ENCODE measurements around the gene PLAC9. TPM values are rescaled to one million over a fixed set of nuclear protein-coding genes. Genes with fewer than 3 reads are reported as not detected.

The PLAC9 gene
- total and polyA plus RNA-seq, 2 experiments from 2014 or later: 1.1 to 11.0 TPM

GRCh38 chr10:80118669-80119068 is 13.9 kb upstream of the PLAC9 start:
- DNase-seq (ENCODE audit: low spot score) (no peak), ATAC-seq (no peak)
- Mint-ChIP-seq H3K4me1 (no peaks in the 10 kb centered on the region), H3K9me3 (no peaks in the 10 kb centered on the region; the same call in 1 of the 3 replicates), H3K4me3 (no peak overlapping the region), H3K27ac (no peak overlapping the region), H3K27me3 (ENCODE audit: insufficient read depth, low read depth, poor library complexity) (no peaks in the 10 kb centered on the region), H3K36me3 (ENCODE audit: low read depth) (no peaks in the 10 kb centered on the region)
- no peaks in the 10 kb centered on the region; the same call in 1 of the 2 replicates for H3K9me2 ChIP-seq (ENCODE audit: insufficient read depth)
- H3F3A ChIP-seq (replicated peaks; ENCODE audit: low read depth): no peaks in the 10 kb centered on the region
- no peak overlapping the region for H3K4me2 ChIP-seq
- H3K4me3 ChIP-seq: no peak overlapping the region
- no peak overlapping the region for H3K27ac ChIP-seq (ENCODE audit: low read depth)
- H3K4me1 ChIP-seq (ENCODE audit: insufficient read depth): no peaks in the 10 kb centered on the region
- no peak for TF ChIP-seq REST (IDR thresholded peaks at IDR 0.05; ENCODE audit: unreplicated experiment)
- no peak for TF ChIP-seq ETS1 (IDR thresholded peaks at IDR 0.05)
- TF ChIP-seq POLR2AphosphoS5 (IDR thresholded peaks at IDR 0.05; ENCODE audit: low read depth): no peak
- no peak for TF ChIP-seq JUNB (IDR thresholded peaks at IDR 0.05; ENCODE audit: unreplicated experiment)
- no peak for TF ChIP-seq STAT1 (IDR thresholded peaks at IDR 0.05; ENCODE audit: unreplicated experiment)
- TF ChIP-seq NANOG (IDR thresholded peaks at IDR 0.05; ENCODE audit: borderline replicate concordance): no peak
- TF ChIP-seq ZNF462 (CRISPR knock-in tag; IDR thresholded peaks at IDR 0.05): no peak
- no peak for TF ChIP-seq ZNF331 (CRISPR knock-in tag; IDR thresholded peaks at IDR 0.05; ENCODE audit: low read depth)
- no peak for TF ChIP-seq CREB1 (CRISPR knock-in tag; IDR thresholded peaks at IDR 0.05; ENCODE audit: low read depth)
- TF ChIP-seq ZNF114 (CRISPR knock-in tag; IDR thresholded peaks at IDR 0.05): no peak
- no peak for TF ChIP-seq EZH2phosphoT487 (IDR thresholded peaks at IDR 0.05; ENCODE audit: unreplicated experiment)
- no peak for TF ChIP-seq CTCF (conservative IDR thresholded peaks at IDR 0.05; ENCODE audit: low read depth in 2 of 2)
- no peak for TF ChIP-seq EZH2 (IDR thresholded peaks at IDR 0.05; ENCODE audit: low read depth, unreplicated experiment)
- no peaks in the 10 kb centered on the region for H4K20me1 ChIP-seq (replicated peaks; ENCODE audit: insufficient read depth)
- H2AFZ ChIP-seq: no peak overlapping the region
- H3K79me2 ChIP-seq (replicated peaks; ENCODE audit: insufficient read depth): no peaks in the 10 kb centered on the region
- H3K27me3 ChIP-seq (ENCODE audit: insufficient read depth): no peaks in the 10 kb centered on the region
- no peaks in the 10 kb centered on the region for H3K36me3 ChIP-seq (ENCODE audit: insufficient read depth)
